HFFc6 (cell line): ENCODE data around the gene ZNG1B. TPM values are rescaled to one million over a fixed set of nuclear protein-coding genes. Genes with fewer than 3 reads are reported as not detected.
"Not testable (repeated sequence)": the region's sequence is repeated elsewhere in the genome, so short reads cannot be mapped to it uniquely, and the experiment has no call there.

Experiments
- DNase-seq: peaks from one replicate; pipeline ENCODE4 v3.0.0-alpha.2; 2018
- H3K27ac Mint-ChIP-seq: 2 replicates; pipeline ENCODE4 v1.8.0; 2020; ENCODE audit warnings: mild to moderate bottlenecking, mixed read lengths
- H3K27me3 Mint-ChIP-seq: 2 replicates; pipeline ENCODE4 v1.8.0; 2021; ENCODE audit warnings: mild to moderate bottlenecking, moderate library complexity, mixed read lengths; ENCODE audit not compliant: insufficient read depth
- H3K36me3 Mint-ChIP-seq: 2 replicates; pipeline ENCODE4 v1.8.0; 2021; ENCODE audit warnings: low read depth, mixed read lengths
- H3K4me1 Mint-ChIP-seq: 2 replicates; pipeline ENCODE4 v1.8.0; 2020; ENCODE audit warnings: low read depth, mixed read lengths
- H3K4me3 Mint-ChIP-seq: 2 replicates; pipeline ENCODE4 v1.8.0; 2020; ENCODE audit warnings: mild to moderate bottlenecking, moderate library complexity, mixed read lengths
- H3K9me3 Mint-ChIP-seq: 2 replicates; pipeline ENCODE4 v1.8.0; 2020; ENCODE audit warnings: mild to moderate bottlenecking, mixed read lengths
- total RNA-seq, 6 experiments: library from RNA; stranded (reverse); fragmentation: NEBNext Ultra II Directional; extraction: Animal tissue kit (Norgen Biotek cat#: 25700); gene quantifications; 2 replicates in 1 of 6; 3 replicates in 5 of 6; pipeline ENCODE4 v1.2.3, GENCODE V29; 2021

The ZNG1B gene
- total RNA-seq, 6 experiments from 2014 or later: 19.5 to 32.2 (median 26.2) TPM

DNA sequence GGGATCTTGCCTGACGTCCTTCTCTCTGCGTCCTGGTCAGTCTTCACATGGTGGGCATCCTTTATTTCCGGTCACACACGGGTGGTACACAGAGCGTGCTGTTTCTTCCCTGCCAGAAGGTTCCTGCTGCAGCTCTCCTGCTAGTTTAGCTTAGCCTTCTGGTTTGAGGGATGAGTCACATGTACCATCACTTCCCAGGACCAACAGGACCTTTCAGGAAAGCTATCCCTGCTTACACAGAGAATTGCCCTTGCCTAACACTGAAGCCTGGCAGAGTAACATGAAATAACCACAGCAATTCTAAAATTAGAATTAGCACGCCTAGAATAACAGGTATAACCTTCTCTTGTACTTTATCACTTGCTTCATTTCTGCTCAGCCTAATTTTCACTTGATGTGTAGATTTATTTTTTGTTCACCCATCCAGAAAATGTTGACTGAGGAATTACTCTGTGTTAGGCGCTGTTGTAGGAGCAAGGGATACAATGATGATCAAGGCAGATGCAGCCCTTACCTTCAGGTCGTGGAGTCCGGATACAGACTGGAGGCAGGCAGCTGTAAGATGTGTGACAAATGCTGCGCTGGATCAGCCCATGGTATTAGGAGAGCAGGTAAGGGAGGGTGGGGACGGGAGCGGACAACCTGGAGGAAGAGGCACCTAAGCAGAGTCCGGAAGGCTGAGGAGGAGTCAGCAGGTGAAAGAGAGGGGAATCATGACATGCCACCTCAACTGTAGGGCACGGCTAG lies 70.1 kb downstream of the ZNG1B start:
- not testable (repeated sequence) for H3K4me3 Mint-ChIP-seq, H3K4me1 Mint-ChIP-seq, DNase-seq, H3K36me3 Mint-ChIP-seq, H3K9me3 Mint-ChIP-seq, H3K27ac Mint-ChIP-seq
- peaks cover 12% of the 10 kb centered on the region for H3K27me3 Mint-ChIP-seq

- not testable (repeated sequence) for H3K4me1 Mint-ChIP-seq, H3K4me3 Mint-ChIP-seq, H3K9me3 Mint-ChIP-seq, DNase-seq, H3K27ac Mint-ChIP-seq, H3K36me3 Mint-ChIP-seq
- H3K27me3 Mint-ChIP-seq: peaks cover 12% of the 10 kb centered on the region
These were observed 70.7 kb downstream of the ZNG1B start for GRCh38 chr2:113508187-113508586.

DNA sequence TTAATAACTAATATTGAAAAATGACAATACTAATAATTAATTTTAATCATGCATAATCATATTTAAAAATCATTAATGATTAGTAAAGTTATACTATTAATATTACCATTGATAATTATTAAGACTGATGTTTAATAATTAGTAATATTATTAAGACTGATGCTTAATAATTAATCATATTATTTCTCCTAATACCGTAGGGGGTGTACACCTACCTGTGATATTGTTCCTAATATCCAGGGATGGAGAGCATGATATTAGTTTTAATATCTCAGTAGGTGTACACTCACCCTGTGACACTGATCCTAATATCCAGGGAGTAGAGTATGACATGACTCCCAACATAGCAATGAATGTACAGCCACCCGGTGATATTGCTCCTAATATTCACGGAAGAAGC lies 73.4 kb downstream of the ZNG1B start:
- not testable (repeated sequence) for DNase-seq, H3K4me1 Mint-ChIP-seq, H3K9me3 Mint-ChIP-seq, H3K36me3 Mint-ChIP-seq, H3K27ac Mint-ChIP-seq, H3K4me3 Mint-ChIP-seq
- peaks cover 17% of the 10 kb centered on the region for H3K27me3 Mint-ChIP-seq

DNA sequence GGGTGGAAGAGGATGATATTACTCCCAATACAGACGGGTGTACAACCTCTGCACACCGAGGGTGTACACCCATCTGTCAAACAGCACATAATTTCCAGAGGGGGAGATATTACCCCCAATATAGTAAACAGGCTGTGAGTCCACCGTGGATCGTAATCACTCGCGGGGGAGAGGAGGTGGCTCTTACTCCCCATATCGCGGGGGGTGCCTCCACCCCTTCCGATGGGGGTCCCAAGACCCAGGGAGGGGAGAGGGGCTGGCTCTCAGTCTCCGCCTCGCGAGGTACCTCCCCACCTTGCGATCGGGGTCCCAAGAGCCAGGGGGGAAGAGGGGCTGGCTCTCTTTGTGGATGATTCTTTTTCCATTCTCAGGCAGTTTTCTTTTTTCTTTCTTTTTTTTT lies 74.4 kb downstream of the ZNG1B start:
- not testable (repeated sequence) for H3K9me3 Mint-ChIP-seq, H3K4me1 Mint-ChIP-seq, H3K4me3 Mint-ChIP-seq, DNase-seq, H3K36me3 Mint-ChIP-seq, H3K27ac Mint-ChIP-seq
- H3K27me3 Mint-ChIP-seq: peaks cover 19% of the 10 kb centered on the region

GRCh38 chr2:113515457-113515856 lies 78.0 kb downstream of the ZNG1B start:
- peaks cover 10% of the 10 kb centered on the region; the same call in 1 of the 2 replicates for H3K27me3 Mint-ChIP-seq
- not testable (repeated sequence) for H3K36me3 Mint-ChIP-seq, H3K4me1 Mint-ChIP-seq, H3K4me3 Mint-ChIP-seq, H3K9me3 Mint-ChIP-seq, DNase-seq, H3K27ac Mint-ChIP-seq

DNA sequence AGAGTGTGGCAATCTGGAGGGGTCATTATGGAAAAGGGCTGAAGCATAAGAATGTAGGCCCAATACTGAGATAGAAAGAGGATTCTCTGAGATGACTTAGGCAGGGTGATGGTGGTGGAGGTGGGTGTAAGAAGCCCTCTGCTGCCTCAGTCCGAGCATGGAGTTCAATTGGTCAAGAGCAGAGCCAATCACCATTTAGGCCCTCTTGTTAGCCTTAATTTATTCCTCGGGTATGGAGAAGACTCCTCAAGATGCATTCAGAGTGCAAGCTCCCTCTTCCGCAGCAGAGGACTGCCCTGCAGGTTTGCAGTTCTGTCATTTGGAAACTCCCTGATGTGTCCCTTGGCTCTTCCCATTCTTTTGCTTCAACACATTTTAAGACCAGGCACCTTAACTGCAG lies 78.5 kb downstream of the ZNG1B start:
- H3K27me3 Mint-ChIP-seq: peaks cover 12% of the 10 kb centered on the region; the same call in 1 of the 2 replicates
- H3K36me3 Mint-ChIP-seq, H3K9me3 Mint-ChIP-seq, H3K4me3 Mint-ChIP-seq, H3K27ac Mint-ChIP-seq, H3K4me1 Mint-ChIP-seq, DNase-seq: not testable (repeated sequence)

GRCh38 chr2:113517025-113517424 lies 79.5 kb downstream of the ZNG1B start:
- not testable (repeated sequence) for H3K36me3 Mint-ChIP-seq, H3K4me1 Mint-ChIP-seq, H3K9me3 Mint-ChIP-seq, H3K4me3 Mint-ChIP-seq, H3K27ac Mint-ChIP-seq, DNase-seq
- peaks cover 12% of the 10 kb centered on the region; the same call in 1 of the 2 replicates for H3K27me3 Mint-ChIP-seq

DNA sequence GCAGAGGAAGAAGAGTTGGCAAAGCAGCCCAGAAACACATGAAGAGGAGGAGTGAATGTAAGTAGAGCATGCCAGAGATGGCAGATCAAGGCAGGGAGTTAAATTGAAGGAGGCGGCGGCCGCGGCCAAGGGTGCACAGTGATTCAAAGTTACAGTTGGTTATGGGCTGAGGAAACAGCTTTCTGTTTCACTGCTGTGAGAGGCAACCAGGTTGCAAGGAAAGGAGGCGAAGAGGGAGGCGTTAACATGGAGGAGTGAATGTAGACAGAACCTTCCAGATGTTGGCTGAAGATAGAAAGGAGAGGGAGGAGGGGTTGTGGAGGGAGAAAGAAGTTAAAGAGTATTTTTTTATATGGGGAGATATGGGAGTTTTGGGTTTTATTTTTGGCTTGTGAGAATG lies 83.3 kb downstream of the ZNG1B start:
- H3K9me3 Mint-ChIP-seq, H3K27ac Mint-ChIP-seq, H3K27me3 Mint-ChIP-seq, DNase-seq, H3K4me3 Mint-ChIP-seq, H3K36me3 Mint-ChIP-seq, H3K4me1 Mint-ChIP-seq: not testable (repeated sequence)

DNA sequence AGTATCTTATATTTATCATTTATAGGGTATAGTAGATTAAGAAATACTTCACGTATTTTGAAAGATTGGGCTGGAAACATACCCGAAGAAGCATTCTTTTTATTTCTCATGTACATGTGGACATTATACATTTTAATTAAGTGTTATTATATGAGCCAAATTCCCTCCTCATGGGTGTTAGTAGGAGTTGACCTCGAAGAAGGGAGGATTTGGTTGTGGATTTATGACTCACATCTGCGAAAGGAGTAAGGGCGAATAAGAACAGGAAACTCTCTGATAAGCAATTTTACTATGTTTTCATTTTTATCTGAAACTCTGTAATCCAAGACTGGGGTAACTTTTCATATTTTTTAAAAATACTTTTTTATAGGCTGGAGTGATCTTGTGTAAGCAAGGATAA lies 84.0 kb downstream of the ZNG1B start:
- not testable (repeated sequence) for DNase-seq

DNA sequence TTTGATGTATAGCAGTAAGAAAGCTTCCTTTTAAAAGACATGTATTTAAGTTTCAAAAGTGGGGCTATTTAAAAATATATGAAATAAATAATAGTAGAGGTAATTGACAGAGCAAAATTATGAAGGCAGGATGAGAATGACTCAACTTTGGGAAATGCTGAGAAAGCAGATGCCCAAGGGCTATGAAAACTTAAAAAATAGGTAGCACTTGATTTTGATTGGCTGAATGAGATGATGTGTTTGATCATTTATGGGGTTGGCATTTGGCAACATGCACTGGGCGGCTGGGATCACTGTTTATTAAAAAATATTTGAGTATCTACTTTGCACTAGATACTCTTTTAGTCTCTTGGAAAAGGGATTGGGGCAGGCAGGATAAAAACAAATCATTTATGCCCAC lies 87.5 kb downstream of the ZNG1B start:
- H3K36me3 Mint-ChIP-seq, H3K9me3 Mint-ChIP-seq, H3K27ac Mint-ChIP-seq, H3K27me3 Mint-ChIP-seq, H3K4me1 Mint-ChIP-seq, H3K4me3 Mint-ChIP-seq: not testable (repeated sequence)
- DNase-seq: peak; percentile 16

More for the DNA sequence above, 84.0 kb downstream of the ZNG1B start:
- H3K4me1 Mint-ChIP-seq, H3K4me3 Mint-ChIP-seq, H3K9me3 Mint-ChIP-seq, H3K27ac Mint-ChIP-seq, H3K27me3 Mint-ChIP-seq, H3K36me3 Mint-ChIP-seq: not testable (repeated sequence)
